Ovary (tissue), 3 donors: ENCODE data around the gene NCAPH2.

ENCODE experiments used
- EP300 ChIP-seq: sonication (generic); formaldehyde crosslinking; IDR thresholded peaks from one replicate; pipeline ENCODE4 v1.6.1; 2017; ENCODE audit warnings: antibody characterized with exemption
- POLR2A ChIP-seq: fragments of 450-650 bp; IDR thresholded peaks from one replicate; pipeline ENCODE4 v1.6.1; 2017; ENCODE audit warnings: antibody characterized with exemption, mild to moderate bottlenecking, moderate library complexity
- TF ChIP-seq, protein P1 (sequence below), 3 donors: fragments of 450-650 bp in 2 of 3; fragments of 200-600 bp in 1 of 3; IDR thresholded peaks; one replicate each; pipeline versions ENCODE4 v1.5.1 to v1.8.0; 2016 to 2022; ENCODE audit warnings: antibody characterized with exemption in 3 of 3, mild to moderate bottlenecking in 1 of 3
- donor health status: DM: no; HTN: no; CAD: no.

DNA sequence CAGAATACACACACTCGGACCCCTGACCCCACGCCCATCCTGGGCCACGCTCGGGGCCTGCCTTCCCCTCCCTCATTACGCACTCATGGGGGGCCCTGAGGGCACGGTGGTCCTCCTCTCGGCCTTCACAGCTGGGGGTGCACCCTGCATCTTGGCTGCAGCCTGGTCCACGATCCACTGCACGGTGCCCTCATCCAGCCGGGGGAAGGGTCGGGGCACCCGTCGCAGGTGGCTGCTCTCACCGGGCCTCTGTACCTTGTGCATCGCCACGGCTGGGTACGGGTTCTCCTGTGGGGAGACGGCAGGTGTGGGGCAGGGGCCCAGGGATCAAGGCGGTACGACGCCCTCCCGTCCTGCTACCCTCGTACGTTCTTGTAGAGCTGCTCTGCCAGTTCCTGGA lies 43.6 kb upstream of the NCAPH2 start:
- TF ChIP-seq, protein P1, sequence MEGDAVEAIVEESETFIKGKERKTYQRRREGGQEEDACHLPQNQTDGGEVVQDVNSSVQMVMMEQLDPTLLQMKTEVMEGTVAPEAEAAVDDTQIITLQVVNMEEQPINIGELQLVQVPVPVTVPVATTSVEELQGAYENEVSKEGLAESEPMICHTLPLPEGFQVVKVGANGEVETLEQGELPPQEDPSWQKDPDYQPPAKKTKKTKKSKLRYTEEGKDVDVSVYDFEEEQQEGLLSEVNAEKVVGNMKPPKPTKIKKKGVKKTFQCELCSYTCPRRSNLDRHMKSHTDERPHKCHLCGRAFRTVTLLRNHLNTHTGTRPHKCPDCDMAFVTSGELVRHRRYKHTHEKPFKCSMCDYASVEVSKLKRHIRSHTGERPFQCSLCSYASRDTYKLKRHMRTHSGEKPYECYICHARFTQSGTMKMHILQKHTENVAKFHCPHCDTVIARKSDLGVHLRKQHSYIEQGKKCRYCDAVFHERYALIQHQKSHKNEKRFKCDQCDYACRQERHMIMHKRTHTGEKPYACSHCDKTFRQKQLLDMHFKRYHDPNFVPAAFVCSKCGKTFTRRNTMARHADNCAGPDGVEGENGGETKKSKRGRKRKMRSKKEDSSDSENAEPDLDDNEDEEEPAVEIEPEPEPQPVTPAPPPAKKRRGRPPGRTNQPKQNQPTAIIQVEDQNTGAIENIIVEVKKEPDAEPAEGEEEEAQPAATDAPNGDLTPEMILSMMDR (IDR thresholded peaks at IDR 0.05) = no peak
- no peak for TF ChIP-seq POLR2A
- no peak for TF ChIP-seq EP300
